ENCODE measurements around the gene RPL10. TPM values are rescaled to one million over a fixed set of nuclear protein-coding genes. Genes with fewer than 3 reads are reported as not detected.

RPL10 gene
- total RNA-seq, result 1,000 to 10,000 TPM in 5 of 6 experiments, 100 to 1,000 TPM in 1; 899 to 1,899 (median 1,157) TPM
- long read RNA-seq, transcript RPL10-201 (6 exons, 2,278 nt), result major isoform, 739 of 790 reads
- long read RNA-seq, transcript RPL10-204 (7 exons, 2,318 nt), result minor isoform, 34 of 790 reads
- long read RNA-seq, partial matches to known transcripts, result 8 of 790 reads
- long read RNA-seq, other reads (novel, unspliced or antisense), result 6 of 790 reads

- intact Hi-C loops (cut with DNase I), result no loop called here
- 30% methylated on average over 19 of the region's 69 CpGs for WGBS (ENCODE audit: insufficient coverage, low coverage, low lambda C conversion rate, missing lambda C conversion rate)
- ATAC-seq, result peak; percentile 84 to 87 (median 85)
Measured at GRCh38 chrX:154397888-154398667, at the start of gene RPL10. TSS of gene RPL10 (plus strand) at chrX:154398377. CDS start at chrX:154398520, 143 bp downstream.

GRCh38 chrX:154348646-154349358, 49.4 kb upstream of the RPL10 start:
- TF ChIP-seq POLR2A (IDR thresholded peaks at IDR 0.05) (no peak), CTCF (IDR thresholded peaks at IDR 0.05) (no peak)

More at GRCh38 chrX:154397888-154398667, at the start of gene RPL10:
- peak; percentile 94 to 96 (median 94) for DNase-seq
- TF ChIP-seq CTCF (IDR thresholded peaks at IDR 0.05) (no peak), POLR2A (IDR thresholded peaks at IDR 0.05) (peak; percentile 83)
- Histone ChIP-seq H3K27ac (peak within 1 kb of the TSS; percentile 95 to 96 (median 95)), H3K27me3 (no peaks in the 10 kb centered on the region), H3K36me3 (peaks cover 0 to 18% (median 4%) of the 10 kb centered on the region in 4 donors), H3K9me3 (no peaks in the 10 kb centered on the region), H3K4me1 (peaks cover 0 to 25% (median 6%) of the 10 kb centered on the region in 4 donors), H3K4me3 (peak within 1 kb of the TSS; percentile 71 to 76 (median 75))

GRCh38 chrX:154349359-154349935, 48.7 kb upstream of the RPL10 start:
- DNase-seq (peak in 1 of 3 donors; percentile 46), ATAC-seq (no peak)
- Histone ChIP-seq H3K9me3 (no peaks in the 10 kb centered on the region), H3K36me3 (peaks cover 0 to 4% (median 0%) of the 10 kb centered on the region in 4 donors), H3K27me3 (no peaks in the 10 kb centered on the region), H3K4me3 (no peak overlapping the region), H3K27ac (no peak overlapping the region), H3K4me1 (peaks cover 0 to 3% (median 0%) of the 10 kb centered on the region in 4 donors)
- no CpG with 5 or more reads among the region's 19 CpGs for WGBS (ENCODE audit: insufficient coverage, low coverage, low lambda C conversion rate, missing lambda C conversion rate)
- intact Hi-C loops (cut with DNase I), result no loop called here
- no peak for TF ChIP-seq POLR2A (IDR thresholded peaks at IDR 0.05)
- TF ChIP-seq CTCF (IDR thresholded peaks at IDR 0.05), result no peak

More at GRCh38 chrX:154348646-154349358, 49.4 kb upstream of the RPL10 start:
- Histone ChIP-seq H3K27ac (no peak overlapping the region), H3K36me3 (peaks cover 0 to 4% (median 0%) of the 10 kb centered on the region in 4 donors), H3K9me3 (no peaks in the 10 kb centered on the region), H3K4me1 (peaks cover 0 to 3% (median 0%) of the 10 kb centered on the region in 4 donors), H3K27me3 (no peaks in the 10 kb centered on the region), H3K4me3 (no peak overlapping the region)
- DNase-seq (peak in 1 of 3 donors; percentile 45), ATAC-seq (no peak)
- intact Hi-C loops (cut with DNase I), result no loop called here
- no CpG with 5 or more reads among the region's 24 CpGs for WGBS (ENCODE audit: insufficient coverage, low coverage, low lambda C conversion rate, missing lambda C conversion rate)

GRCh38 chrX:154349979-154350378, 48.2 kb upstream of the RPL10 start:
- WGBS (ENCODE audit: insufficient coverage, low coverage, low lambda C conversion rate, missing lambda C conversion rate), result no CpG with 5 or more reads among the region's 15 CpGs
- Histone ChIP-seq H3K9me3 (no peaks in the 10 kb centered on the region), H3K4me1 (peaks cover 0 to 3% (median 0%) of the 10 kb centered on the region in 4 donors), H3K36me3 (peaks cover 0 to 4% (median 0%) of the 10 kb centered on the region in 4 donors), H3K27me3 (no peaks in the 10 kb centered on the region), H3K4me3 (no peak overlapping the region), H3K27ac (no peak overlapping the region)
- intact Hi-C loops (cut with DNase I), result no loop called here
- DNase-seq (peak in 2 of 3 donors; percentile 17 to 28), ATAC-seq (no peak)
- no peak for TF ChIP-seq POLR2A (IDR thresholded peaks at IDR 0.05)
- no peak for TF ChIP-seq CTCF (IDR thresholded peaks at IDR 0.05)

All from right lobe of liver (tissue), 6 donors.